MG63 (cell line): ENCODE data around the gene FTO. TPM values are rescaled to one million over a fixed set of nuclear protein-coding genes. Genes with fewer than 3 reads are reported as not detected.

Experiments
- DNase-seq: peaks from one replicate; pipeline ENCODE4 v3.0.0-alpha.2; 2020
- H3K27me3 ChIP-seq: fragments of 250-450 bp; sonication (Bioruptor Pico); 2 replicates; pipeline ENCODE4 v1.5.1; 2020; ENCODE audit warnings: mild to moderate bottlenecking, moderate library complexity
- H3K36me3 ChIP-seq: fragments of 250-450 bp; sonication (Bioruptor Pico); 2 replicates; pipeline ENCODE4 v1.5.1; 2020; ENCODE audit warnings: mild to moderate bottlenecking, moderate library complexity
- H3K4me3 ChIP-seq: fragments of 250-450 bp; sonication (Bioruptor Pico); 2 replicates; pipeline ENCODE4 v1.5.1; 2020; ENCODE audit warnings: mild to moderate bottlenecking, moderate library complexity
- H3K9me3 ChIP-seq: fragments of 250-450 bp; sonication (Bioruptor Pico); 2 replicates; pipeline ENCODE4 v1.5.1; 2020; ENCODE audit warnings: mild to moderate bottlenecking, moderate library complexity
- total RNA-seq: library from RNA; depleted of rRNA; stranded (reverse); fragments of >200 nt; shearing (Covaris generic); gene quantifications from 2 replicates; pipeline ENCODE4 v1.2.3, GENCODE V29; 2014; ENCODE audit warnings: low replicate concordance

The FTO gene
- total RNA-seq, 1 experiment from 2014 or later, result 88.6 TPM

DNA sequence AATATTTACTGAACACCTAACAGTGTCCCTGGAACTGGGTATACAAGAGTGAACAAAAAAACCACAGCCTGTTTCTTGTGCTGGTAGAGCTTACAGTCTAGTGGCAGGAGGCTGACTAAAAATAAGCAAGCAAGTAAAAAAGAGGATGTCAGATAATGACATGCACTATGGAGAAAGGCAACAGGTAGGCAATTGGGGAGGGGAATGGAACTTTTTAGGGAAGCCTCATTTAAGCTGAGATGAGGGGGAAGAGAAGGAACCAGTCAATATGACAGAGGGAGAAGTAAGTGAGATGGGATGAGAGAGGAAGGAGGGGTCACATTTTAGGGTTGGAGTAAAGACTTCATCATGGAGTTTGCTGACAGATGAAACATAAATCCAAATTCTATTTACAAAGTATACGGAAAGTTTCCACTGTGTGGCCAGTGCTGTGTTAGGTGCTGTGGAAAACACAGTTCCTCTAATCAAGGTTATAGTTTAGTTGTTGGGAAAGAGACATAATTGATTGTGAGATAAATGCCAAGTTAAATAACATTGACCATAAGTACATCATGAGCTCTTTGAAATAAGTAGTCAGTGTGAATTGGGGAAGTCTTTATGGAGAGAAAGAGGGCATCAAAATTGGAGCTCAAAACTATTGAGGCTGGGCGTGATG lies 251.4 kb downstream of the FTO start:
- Histone ChIP-seq H3K4me3 (no peak overlapping the region), H3K9me3 (no peaks in the 10 kb centered on the region), H3K27me3 (no peaks in the 10 kb centered on the region), H3K36me3 (no peaks in the 10 kb centered on the region)
- no peak for DNase-seq

DNA sequence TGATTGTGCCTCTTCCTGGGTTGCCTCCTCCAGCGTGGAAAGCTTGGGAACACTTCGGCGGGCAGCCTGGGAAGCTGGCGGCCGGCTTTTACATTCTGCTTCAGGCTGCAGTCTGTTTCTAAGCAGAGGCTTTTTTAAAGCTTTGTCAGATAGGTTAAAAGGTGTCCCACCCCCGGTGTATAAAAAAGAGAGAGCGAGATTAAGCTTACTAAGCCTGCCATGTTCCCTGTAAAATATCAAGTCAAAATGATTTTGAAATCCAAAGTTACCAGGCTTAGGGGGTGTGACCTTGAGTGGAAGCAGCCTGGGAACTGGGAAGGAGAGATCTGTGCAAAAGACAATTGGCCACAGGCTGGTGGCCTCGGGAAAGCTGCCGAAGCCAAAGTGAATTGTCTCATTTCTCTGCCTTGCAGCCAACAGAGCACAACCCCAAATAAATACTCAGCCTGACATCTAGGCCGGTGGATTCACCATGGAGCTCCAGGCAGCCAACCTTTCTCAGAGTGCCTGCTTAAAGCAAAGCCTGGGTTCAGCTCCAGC lies 254.5 kb downstream of the FTO start:
- no peak for DNase-seq
- Histone ChIP-seq H3K36me3 (no peaks in the 10 kb centered on the region; the same call in 1 of the 2 replicates), H3K27me3 (no peaks in the 10 kb centered on the region), H3K9me3 (no peaks in the 10 kb centered on the region), H3K4me3 (no peak overlapping the region)

DNA sequence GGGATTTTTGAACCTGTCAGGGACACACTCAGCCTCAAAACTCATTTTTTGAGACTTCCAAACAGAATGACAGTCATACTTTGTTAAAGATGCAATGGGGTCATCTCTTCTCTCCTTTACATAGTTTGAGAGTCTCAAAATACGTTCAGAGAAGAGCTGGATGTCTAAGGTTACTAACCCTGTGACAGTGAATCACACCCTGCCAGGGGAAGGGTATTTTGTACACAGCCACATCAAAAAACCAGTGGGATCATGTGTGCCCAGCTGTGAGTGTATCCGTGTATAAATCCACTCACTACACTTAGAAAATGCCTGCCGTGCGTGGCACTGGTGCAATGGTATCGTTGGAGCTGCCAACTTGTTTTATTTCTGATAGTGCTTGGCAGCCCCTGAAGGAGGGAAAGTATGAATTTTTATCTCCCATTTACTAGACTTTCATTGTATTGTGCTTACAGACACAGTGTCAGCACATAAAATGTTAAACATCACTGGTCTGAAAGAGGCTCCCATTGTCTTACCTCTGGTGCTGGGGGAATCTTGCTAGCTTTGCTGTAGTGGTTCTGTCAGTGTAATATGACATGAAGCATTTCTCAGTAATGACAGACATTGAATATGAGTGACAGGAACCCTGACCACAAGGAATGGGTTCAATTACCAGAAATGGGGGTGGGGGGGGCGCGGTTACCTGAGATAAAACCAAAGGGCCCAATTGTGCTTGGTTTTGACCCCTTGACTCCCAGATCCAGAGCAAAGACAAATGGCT lies 256.3 kb downstream of the FTO start:
- Histone ChIP-seq H3K4me3 (no peak overlapping the region), H3K36me3 (no peaks in the 10 kb centered on the region; the same call in 1 of the 2 replicates), H3K27me3 (no peaks in the 10 kb centered on the region), H3K9me3 (no peaks in the 10 kb centered on the region)
- no peak for DNase-seq

DNA sequence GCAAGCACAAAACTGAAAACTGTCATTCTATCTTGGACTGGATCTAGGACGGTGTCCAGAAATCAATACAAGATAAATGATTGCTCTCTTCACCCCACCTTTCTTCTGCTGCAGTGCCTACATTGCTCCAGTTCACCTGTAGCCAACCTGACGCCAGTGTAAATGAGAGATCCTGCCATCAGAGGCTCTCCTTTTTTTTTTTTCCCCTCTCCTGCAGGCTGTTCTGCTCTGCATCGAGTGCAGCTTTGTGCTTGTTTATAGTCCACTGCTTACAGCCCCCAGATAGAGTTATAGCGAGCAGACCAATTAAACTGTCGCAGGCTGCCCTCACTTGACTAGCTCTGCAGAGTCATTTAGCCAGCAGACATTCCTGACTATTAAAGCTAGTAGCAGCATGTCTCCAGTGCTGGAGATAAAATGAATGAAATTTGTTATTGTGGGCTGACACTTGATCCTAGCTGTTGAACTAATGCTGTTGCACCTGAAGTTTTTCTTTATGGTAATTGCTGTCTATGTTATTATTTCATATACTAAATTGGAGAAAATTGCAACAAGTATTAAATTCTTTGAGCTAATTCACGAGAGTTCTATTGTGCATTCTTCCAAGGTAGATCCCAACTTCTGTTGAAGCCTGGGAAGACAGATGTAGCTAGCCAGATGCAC lies 257.1 kb downstream of the FTO start:
- Histone ChIP-seq H3K27me3 (no peaks in the 10 kb centered on the region), H3K4me3 (no peak overlapping the region), H3K36me3 (peaks cover 3% of the 10 kb centered on the region), H3K9me3 (no peaks in the 10 kb centered on the region)
- DNase-seq, result no peak

DNA sequence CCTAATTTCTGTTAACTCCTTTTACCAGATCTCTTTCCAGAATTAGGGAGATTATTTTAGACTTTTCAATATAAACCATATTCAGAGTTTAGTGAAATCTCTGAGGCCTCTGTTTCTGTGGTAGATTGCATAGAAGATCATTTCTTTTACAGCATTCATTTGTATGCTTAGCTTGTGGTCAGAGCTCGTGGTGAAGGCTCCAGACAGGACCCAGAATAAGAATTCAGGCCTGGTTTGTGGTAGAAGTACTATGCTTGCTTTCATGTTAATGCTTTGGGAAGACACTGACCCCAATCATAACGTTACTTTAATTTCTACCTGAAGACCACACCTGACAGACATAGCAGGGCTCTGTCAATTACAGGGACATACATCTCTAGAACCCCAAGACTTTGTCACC lies 258.1 kb downstream of the FTO start:
- H3K36me3 ChIP-seq, result peaks cover 6% of the 10 kb centered on the region
- H3K4me3 ChIP-seq, result no peak overlapping the region
- DNase-seq, result no peak
- no peaks in the 10 kb centered on the region for H3K9me3 ChIP-seq
- H3K27me3 ChIP-seq, result no peaks in the 10 kb centered on the region

DNA sequence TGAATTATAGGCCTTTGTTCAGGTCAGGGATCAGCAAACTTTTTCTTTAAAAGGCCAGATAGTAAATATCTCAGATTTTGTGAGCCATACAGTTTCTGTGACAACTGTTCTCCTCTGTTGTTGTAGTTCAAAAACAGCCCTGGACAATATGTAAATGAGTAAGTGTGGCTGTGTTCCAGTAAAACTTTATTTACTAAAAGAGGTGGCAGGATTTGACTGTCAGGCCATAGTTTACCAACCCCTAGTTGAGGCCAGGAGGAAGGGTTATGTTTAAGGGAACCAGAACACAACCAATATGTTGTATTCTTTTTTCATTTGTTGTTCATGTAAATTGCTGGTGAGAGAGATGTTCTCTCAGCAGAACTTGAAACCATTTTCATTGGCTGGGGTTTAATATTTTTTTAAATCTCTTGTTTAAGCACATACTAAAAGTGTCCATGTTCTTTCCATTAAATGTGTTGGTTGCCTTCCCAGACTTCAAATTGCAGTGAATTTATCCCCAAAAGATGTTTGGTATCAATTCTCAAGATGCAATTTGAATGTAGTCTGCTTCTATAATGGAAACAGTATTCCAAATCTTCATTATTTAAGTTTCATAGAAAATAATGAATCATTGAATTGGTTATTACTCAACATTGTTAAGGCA lies 260.3 kb downstream of the FTO start:
- no peak overlapping the region for H3K4me3 ChIP-seq
- peaks cover 6% of the 10 kb centered on the region for H3K36me3 ChIP-seq
- DNase-seq, result no peak
- H3K27me3 ChIP-seq, result no peaks in the 10 kb centered on the region
- no peaks in the 10 kb centered on the region for H3K9me3 ChIP-seq

DNA sequence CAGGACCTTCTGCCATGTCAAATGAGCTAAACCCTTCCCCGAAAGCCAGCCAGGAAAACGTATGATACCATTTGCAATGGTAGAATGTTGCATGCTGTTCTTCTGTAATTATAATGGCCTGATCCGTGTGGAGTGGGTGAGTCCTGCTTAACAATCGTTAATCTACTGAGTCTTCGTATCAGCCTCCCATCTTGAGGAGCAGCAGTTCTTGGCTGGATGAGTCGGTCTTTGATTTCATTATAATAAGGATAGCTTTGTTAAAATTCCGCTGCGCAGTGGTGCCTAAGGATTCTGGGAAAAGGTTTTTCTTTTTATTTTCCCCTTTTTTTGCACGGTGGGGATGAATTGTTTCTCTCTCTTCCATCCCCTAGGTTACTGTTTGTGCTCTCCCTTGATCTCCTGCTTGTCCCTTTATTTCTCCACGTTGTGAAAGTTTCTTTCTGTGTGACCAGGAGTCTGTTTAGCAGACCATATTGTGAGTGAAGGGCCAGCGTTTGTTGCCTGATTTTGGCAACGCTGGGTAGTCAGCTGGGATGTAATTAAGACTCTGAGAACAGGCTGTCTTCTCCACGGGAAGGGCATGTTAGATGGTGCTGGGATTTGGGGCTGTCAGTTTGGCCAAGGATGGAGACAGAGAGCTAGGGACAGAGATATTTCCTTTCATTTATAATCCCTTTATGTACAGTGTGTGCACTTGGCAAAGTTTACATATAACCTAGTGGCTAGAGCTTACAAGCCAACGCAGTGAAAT lies 263.0 kb downstream of the FTO start:
- no peaks in the 10 kb centered on the region for H3K27me3 ChIP-seq
- peaks cover 6% of the 10 kb centered on the region; the same call in 1 of the 2 replicates for H3K36me3 ChIP-seq
- no peak overlapping the region for H3K4me3 ChIP-seq
- H3K9me3 ChIP-seq, result no peaks in the 10 kb centered on the region
- no peak for DNase-seq

DNA sequence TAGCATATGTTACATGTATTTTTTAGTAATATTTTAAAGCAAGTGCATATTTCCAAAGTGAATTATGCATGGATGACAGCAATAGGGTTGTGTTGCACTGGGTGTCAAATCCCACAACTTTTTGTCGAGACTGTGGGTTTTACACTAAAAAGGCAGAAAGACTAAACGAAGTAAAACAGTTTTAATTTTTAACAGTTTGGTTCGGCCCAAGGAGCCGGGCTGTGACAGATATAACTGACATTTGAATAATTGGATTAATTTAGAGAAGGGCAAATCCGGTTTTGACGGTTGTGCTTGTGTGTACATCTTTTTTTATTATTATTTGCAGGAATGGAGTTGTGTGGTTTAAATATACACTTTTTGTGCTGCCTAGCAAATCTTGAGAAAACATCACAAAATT lies 263.6 kb downstream of the FTO start:
- Histone ChIP-seq H3K36me3 (peaks cover 6% of the 10 kb centered on the region; the same call in 1 of the 2 replicates), H3K9me3 (no peaks in the 10 kb centered on the region), H3K27me3 (no peaks in the 10 kb centered on the region), H3K4me3 (no peak overlapping the region)
- no peak for DNase-seq

DNA sequence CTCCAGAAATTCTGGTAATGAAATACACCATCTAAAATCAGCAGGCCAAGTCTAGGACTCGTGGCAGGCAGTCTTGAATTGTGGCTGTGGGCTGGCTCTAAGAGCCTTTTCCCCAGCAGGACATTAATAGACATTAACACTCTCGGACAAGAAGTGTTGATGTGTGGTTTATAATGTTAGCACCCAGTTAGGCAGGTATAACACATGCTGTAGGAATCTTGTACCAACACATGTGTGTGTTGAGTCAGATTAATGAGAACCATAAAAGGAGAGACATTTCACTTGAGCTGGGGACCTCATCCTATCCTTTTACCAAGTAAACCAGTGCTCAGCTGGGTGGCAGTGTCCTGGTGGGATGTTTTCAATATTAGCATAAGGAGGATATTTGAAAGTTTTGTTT lies 264.5 kb downstream of the FTO start:
- no peaks in the 10 kb centered on the region for H3K9me3 ChIP-seq
- DNase-seq, result no peak

DNA sequence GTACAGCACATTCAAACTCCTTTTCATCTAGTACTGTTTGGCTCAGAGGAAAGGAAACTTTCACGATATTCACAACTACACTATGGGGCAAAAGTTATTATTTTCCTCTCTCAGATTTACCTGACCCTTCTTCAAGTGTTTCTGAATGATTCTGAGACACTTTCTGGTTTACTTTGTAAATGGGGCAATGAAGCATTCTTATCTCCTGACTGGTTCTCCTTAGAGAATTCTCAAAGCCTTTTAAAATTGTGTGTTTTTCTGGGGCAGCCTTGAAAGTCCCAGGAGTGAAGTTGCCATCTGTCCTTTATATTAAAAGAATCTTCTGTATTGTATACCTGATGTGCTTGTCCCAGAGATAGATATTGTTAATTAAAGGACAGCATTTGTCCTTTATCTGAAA lies 264.9 kb downstream of the FTO start:
- H3K27me3 ChIP-seq, result no peaks in the 10 kb centered on the region
- no peaks in the 10 kb centered on the region for H3K9me3 ChIP-seq
- no peak overlapping the region for H3K4me3 ChIP-seq
- DNase-seq, result no peak
- H3K36me3 ChIP-seq, result peaks cover 6% of the 10 kb centered on the region; the same call in 1 of the 2 replicates

More for the DNA sequence above, 264.5 kb downstream of the FTO start:
- Histone ChIP-seq H3K4me3 (no peak overlapping the region), H3K36me3 (peaks cover 6% of the 10 kb centered on the region; the same call in 1 of the 2 replicates), H3K27me3 (no peaks in the 10 kb centered on the region)

DNA sequence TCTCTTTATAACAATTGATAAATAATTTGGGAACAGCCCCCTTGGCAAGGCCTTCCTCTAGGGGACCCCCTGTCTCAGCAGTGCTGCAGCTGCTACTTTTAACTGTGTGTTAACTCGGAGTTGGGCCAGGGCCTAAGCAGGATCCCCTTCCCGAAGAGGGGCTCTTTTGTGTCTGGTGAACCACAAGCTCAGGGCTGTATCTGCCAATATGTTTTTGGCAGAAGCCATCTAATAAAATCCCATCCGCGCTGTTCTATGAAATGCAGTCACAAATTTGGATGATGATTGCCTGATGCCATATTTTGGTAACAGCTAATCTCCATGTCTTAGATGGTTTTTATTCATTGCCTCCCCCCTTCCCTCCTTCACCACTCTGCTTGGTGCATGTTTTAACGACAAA lies 267.7 kb downstream of the FTO start:
- Histone ChIP-seq H3K36me3 (peaks cover 3% of the 10 kb centered on the region; the same call in 1 of the 2 replicates), H3K4me3 (no peak overlapping the region), H3K9me3 (no peaks in the 10 kb centered on the region), H3K27me3 (no peaks in the 10 kb centered on the region)
- DNase-seq, result peak; percentile 31

DNA sequence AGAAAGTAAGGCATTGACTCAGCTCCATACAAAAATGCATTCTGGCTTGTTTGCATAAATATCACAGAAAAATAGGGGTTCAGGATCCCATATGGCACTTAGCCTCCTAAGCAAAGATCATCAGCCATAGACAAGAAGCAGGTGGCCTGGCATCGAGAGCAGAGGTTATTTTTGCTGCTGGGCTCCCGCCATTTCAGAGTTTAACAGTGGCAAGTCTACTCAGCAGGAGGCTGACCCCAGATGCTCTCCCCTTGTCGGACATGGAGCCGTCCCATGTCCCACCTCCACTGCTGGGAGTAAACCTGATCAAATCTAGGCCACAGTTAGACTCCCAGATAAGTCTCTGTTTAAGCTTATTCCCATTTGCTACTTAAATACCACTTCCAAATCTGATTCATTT lies 269.1 kb downstream of the FTO start:
- no peaks in the 10 kb centered on the region for H3K36me3 ChIP-seq
- H3K9me3 ChIP-seq, result no peaks in the 10 kb centered on the region
- no peaks in the 10 kb centered on the region for H3K27me3 ChIP-seq
- H3K4me3 ChIP-seq, result no peak overlapping the region
- no peak for DNase-seq

DNA sequence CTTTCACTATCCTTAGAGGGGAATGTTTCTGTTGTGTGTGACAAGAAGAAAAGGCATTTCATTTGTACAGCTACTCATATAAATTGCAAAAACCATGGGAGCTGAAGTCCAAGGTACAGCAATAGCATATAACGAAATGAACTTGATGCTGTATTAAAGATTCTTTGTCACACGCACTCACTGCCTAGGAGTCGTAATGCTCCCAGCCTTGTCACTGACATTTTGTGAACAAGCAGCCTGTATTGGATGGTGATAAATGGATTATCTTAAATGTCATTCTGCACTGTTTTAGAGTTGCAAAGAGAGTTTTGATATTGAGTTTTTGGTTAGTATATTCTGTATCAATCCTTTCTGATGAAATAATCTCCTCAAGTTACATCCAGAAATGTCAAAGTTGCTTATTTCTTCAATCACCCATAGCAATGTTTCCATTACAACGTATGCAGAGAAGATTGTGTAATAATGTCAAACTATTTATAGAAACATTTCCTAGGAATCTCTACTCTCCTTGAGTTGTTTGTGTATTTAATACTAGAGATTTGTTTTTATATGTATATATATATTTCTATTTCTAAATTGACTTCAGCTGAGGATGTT lies 270.6 kb downstream of the FTO start:
- DNase-seq, result no peak
- H3K36me3 ChIP-seq, result no peaks in the 10 kb centered on the region

DNA sequence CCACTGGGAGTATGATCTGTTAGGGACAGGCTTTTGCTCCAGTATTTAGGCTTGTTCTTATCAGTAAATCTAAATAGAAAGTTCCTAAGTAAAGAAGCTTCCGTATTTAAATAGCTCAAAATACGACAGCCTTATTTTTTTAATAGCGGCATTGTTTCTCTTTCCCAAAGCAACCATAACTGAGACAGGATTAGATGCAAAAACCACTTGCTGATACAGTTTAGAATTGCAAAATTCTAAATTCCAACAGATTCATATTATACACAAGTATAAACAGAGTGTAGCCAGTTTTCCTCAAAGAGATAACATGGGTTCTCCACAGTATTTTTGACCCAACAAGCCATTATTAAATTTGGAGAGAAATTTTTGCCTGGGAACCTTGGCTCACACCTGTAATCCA lies 276.7 kb downstream of the FTO start:
- Histone ChIP-seq H3K4me3 (no peak overlapping the region), H3K36me3 (no peaks in the 10 kb centered on the region), H3K27me3 (no peaks in the 10 kb centered on the region), H3K9me3 (no peaks in the 10 kb centered on the region)
- DNase-seq, result no peak

More for the DNA sequence above, 270.6 kb downstream of the FTO start:
- Histone ChIP-seq H3K4me3 (no peak overlapping the region), H3K27me3 (no peaks in the 10 kb centered on the region), H3K9me3 (no peaks in the 10 kb centered on the region)

DNA sequence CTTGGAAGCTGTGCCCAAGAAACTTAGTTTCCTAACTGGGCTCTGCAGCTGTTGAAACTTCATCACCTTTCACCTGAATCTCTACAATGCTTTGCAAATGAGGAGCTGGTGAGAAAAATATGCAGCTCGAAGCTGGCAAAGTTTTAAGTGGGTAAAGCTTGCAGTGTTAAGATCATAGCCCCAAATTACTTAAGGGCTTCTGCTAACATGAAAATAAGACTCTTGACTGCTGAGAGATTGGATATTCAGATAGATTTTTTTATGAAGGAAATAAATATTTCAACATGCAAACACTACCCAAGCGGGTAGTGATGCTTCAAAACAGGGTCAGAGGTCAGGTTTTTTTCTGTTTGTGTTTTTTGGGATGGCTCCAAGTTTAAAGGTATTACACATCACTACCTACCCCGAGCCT lies 278.7 kb downstream of the FTO start:
- no peaks in the 10 kb centered on the region for H3K36me3 ChIP-seq
- H3K27me3 ChIP-seq, result no peaks in the 10 kb centered on the region
- H3K4me3 ChIP-seq, result no peak overlapping the region
- DNase-seq, result no peak
- H3K9me3 ChIP-seq, result no peaks in the 10 kb centered on the region

DNA sequence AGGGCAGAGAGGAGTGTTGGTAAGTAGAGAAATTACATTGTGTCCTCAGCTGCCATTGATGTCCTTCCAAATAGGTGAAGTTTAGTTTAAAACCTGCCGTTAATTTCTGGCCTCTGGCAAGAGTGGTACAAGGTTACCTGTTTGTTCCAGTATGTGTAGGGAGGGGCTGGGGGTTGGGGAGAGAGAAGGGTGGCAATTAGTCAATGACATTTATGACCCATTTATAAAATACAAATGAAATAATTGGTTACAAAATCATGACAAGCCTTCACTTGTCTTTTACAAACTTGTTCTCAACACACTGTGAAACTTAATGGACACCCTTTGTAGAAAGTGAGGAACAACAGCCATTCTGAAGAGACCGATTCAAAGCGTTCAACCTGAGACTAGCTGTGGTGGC lies 281.0 kb downstream of the FTO start:
- no peak for DNase-seq
- H3K9me3 ChIP-seq, result no peaks in the 10 kb centered on the region

More for the DNA sequence above, 281.0 kb downstream of the FTO start:
- Histone ChIP-seq H3K36me3 (no peaks in the 10 kb centered on the region), H3K27me3 (no peaks in the 10 kb centered on the region), H3K4me3 (no peak overlapping the region)
